ENCODE results near the gene UAP1.

Gene UAP1

GRCh38 chr1:162561616-162562469 lies at the start of gene UAP1:
TSS of gene UAP1 (plus strand) at chr1:162561722. CDS start at chr1:162566069, 4,347 bp downstream.
- peak; percentile 8 for DNase-seq (ENCODE audit: low spot score)

- DNase-seq (ENCODE audit: low spot score) = no peak
These were observed 34.2 kb upstream of the UAP1 start for GRCh38 chr1:162527314-162527713.

DNA sequence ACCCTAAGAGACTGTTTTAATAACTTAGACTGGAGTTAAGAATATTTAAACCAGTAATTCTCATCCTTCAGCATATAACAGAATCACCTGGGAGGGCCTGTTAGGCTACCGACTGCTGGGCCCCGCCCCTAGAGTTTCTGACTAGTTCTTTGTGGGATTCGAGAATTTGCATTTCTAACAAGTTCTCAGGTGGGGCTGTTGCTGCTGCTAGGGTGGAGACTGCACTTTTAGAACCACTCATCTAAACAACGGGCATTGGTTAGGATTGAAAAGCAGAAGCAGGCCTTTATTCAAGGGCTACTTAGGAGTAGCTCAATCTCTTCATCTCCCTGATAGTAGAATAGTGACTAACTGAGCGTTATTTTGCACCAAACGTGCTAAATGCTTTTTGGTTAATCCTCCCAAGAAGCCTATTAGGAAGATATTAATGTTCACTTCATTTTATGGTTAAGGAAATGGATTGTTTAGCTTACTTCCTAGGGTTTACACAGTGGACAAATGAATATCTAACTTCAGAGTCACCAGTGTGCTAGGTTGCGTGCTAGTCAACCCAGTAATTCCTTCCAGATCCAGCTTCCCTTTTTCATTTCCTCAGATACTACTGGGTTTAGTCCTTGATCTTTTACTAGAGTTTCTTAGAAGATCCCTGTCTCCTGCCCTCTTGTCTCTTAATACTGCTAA lies 31.1 kb upstream of the UAP1 start:
- no peak for DNase-seq (ENCODE audit: low spot score)

DNA sequence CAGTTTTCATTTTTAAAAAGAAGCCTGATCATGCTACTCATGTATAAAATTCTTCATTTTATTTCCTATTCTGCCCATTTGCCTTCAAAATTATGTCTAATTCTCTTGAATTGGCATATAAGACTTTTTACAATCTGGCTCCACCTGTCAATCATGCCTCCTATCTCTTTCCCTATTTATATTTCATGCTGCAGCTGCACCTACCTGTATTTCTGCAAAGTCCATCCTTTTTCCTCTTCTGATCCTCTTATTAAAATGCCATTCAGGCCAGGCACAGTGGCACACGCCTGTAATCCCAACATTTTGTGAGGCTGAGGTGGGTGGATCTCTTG lies 30.6 kb upstream of the UAP1 start:
- DNase-seq (ENCODE audit: low spot score) = no peak

DNA sequence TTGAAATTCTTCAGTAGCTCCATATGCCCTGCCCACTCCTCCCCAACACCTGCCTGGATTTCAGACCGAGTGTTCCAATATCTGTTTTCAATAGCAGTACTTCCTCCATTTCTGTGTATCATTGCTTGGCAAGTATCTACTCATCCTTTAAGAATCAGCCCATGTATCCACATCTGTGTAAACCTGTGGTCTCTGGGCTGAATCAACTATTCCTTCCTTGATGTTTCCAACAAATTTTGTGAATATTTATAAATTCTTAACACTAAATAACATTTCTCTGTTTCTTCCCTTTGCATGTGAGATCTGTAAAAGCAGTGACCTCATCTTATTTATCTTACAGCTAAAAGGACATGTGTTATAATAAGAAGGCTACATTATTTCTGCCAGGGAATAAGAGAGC lies 26.0 kb upstream of the UAP1 start:
- DNase-seq (ENCODE audit: low spot score) = peak; percentile 18

GRCh38 chr1:162536511-162536910 lies 25.0 kb upstream of the UAP1 start:
- DNase-seq (ENCODE audit: low spot score) = peak; percentile 7

DNA sequence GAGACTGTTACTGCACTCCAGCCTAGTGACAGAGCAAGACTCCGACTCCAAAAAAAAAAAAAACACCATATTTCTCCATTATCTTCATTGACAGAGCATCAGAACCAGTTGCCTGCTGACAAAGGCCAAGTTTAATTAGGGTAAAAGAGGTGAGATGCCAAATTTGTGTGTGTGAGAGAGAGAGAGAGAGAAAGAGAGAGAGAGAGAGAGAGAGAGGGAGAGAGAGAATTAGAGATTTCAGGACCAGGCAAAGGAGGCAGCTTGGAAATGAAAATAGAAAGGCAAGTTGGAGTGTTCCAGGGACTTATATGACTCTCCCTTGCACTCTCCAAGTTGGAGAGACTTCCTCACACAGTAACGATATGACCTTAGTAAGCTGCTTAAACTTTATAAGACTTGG lies 24.3 kb upstream of the UAP1 start:
- DNase-seq (ENCODE audit: low spot score) = no peak

DNA sequence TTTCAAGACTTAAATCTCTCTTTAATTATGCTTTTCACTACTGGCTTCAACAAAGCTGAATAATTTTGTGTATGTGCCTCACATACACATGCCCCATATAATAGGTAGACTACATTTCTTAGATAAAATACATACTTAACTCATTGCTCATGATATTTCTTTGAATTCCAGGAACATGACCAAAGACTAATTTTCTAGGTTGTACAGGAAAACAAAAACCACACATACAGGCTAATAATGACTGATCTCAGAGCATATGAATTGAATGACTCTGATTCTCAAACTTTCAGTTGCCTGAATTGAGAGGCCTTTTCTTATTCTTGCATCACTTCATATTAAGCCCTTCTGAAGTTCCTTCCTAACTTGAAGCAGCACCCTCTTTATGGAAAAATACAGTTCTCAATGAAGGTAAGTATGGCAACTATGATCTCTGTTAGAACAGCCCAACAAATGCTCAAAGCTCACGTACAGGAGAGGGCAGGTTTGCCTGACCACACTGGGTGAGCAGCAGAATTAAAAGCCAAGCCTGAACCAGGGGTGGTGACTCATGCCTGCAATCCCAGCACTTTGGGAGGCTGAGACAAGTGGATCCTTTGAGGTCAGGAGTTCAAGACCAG lies 22.6 kb upstream of the UAP1 start:
- DNase-seq (ENCODE audit: low spot score) = peak; percentile 33

- peak; percentile 64 for DNase-seq (ENCODE audit: low spot score)
These were observed 19.8 kb upstream of the UAP1 start for GRCh38 chr1:162541619-162542141.

GRCh38 chr1:162543228-162543627 lies 18.3 kb upstream of the UAP1 start:
- DNase-seq (ENCODE audit: low spot score) = no peak

DNA sequence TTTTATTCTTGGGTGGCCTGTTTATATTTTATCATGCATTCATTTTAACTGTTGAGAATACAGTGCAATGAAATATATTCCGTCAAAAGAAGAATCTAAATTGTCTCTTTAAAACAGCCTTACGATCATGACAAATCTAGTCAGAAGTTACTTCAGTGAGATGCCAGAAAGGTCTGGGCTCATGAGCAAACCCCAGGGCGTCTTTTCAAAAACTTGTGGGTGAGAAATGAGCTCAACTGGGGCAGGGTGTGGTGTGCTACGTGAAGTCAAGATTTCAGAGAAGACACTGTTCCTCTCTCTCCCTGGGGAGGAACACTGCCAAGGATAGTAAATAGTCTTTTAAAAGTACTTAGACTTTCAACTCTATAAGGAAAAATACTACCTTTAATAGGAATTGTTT lies 13.4 kb upstream of the UAP1 start:
- DNase-seq (ENCODE audit: low spot score) = peak; percentile 30

DNA sequence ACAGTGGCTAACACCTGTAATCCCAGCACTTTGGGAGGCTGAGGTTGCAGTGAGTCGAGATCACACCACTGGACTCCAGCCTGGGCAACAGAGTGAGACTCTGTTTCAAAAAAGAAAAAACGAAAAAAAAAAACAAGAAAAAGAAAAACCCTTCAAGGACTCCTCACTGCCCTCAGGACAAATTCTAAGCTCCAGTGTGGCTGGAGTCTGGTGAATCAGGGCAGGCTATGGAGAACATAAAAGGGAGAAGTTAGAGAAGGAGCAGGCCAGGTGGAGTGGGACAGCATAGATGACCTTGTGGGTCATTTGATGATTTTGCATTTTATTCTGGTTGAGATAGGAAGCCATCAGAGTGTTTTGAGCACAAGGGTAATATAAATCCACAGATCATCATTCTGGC lies 12.5 kb upstream of the UAP1 start:
- no peak for DNase-seq (ENCODE audit: low spot score)

DNA sequence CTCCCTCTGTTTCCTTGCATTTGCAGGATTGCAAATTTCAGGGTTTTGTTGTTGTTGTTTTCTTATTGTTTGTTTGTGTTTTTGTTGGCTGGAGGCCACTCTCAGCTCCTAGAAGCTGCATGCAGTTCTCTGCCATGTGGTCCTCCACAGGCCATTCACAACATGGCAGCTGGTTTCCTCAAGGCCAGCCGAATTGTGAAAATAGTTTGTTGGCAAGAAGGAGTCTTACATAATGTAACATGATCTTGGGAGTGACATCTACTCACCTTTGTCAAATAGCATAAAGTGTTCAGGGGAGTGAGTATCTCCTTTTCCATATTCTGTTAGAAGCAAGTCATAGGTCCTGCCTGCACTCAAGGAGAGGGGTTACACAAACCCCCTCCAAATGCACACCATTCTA lies 10.6 kb upstream of the UAP1 start:
- no peak for DNase-seq (ENCODE audit: low spot score)

DNA sequence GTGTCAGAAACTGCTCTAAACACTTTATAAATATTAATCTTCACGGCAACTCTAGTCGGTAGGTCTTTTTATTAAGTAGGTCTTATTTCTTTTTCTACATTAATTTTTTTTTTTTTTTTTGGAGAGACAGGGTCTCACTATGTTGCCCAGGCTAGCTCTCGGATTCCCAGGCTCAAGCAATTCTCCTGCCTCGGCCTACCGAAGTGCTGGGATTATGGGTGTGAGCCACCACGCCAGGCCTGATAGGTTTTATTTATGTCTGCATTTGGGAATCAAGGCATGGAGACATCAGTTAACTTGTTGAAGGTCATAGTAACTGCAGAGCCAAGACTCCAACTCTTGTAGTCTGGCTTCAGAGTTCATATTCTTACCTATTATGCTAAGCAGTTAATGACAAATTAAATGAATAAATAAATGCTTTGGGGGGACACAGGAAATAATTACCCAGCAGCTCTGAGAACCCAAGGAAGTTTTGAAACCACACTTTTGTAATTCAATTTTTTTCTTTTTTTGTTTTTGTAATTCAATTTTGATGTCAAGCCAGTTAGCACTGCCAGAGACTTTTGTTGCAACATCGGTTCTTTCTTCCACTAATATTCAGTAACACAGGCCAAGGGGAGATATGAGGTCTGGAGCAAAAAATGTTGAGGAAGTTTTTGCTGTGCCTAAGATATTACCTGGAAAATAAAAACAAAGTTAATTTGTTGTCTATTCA lies 9.4 kb upstream of the UAP1 start:
- DNase-seq (ENCODE audit: low spot score) = no peak

DNA sequence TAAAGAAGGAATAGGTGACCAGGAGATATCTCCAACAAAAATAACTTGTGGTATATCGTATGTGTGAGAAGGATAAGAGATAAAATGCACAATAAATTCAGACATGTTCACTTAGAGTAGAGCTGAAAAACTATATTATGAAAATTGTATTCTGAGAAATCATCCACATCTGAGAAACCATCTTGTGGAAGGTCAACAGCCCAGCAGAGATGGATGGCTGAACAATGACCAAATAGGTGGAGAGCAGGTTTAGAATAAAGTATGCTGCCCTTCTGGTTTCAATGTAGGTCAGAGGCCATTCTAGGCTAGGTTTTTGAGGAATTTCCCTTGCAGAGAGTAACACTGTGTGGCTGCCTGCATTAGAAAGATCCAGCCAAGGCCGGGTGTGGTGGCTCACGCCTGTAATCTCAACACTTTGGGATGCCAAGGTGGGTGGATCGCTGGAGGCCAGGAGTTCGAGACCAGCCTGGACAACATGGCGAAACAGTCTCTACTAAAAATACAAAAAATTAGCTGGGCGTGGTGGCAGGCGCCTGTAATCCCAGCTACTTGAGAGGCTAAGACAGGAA lies 8.8 kb upstream of the UAP1 start:
- no peak for DNase-seq (ENCODE audit: low spot score)

DNA sequence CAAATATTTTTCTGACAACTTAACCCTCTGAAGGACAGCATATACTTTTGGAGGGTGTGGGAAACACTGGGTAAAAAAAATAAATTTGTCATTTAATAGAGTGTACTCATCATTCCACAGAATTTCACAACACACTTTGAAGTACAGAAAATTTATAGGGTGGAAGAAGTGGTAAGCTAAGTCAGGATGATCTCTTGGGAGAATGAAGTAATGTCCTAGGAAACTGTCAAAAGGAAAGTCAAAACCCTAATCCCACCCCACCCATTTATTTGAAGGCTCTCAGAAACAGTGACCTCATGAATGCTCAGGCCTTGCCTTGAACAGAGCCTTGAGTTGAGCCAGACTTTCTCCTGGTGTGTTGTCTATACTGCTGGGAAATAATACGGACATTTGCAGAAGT lies 7.3 kb upstream of the UAP1 start:
- DNase-seq (ENCODE audit: low spot score) = no peak

DNA sequence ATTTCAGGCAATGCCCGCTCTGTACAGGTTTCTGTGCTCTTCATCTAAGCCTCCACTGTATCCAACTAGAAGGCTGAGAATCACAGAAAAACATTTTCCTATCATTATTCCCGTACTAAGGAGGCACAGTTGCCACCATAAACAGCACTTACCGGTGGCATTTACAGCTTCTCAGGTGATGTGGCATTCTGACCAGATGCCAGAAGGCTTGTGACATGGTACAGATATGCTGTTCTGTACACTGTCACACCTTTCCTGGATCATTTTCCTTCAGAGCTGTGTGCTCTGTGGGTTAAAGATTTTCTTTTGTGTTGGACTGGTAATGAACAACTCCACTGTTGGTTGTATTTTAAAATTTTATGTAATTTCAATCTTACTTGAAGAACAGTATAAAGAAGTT lies 4.0 kb upstream of the UAP1 start:
- DNase-seq (ENCODE audit: low spot score) = no peak

- DNase-seq (ENCODE audit: low spot score) = no peak
These were observed 1.1 kb upstream of the UAP1 start for GRCh38 chr1:162560303-162561036.

DNA sequence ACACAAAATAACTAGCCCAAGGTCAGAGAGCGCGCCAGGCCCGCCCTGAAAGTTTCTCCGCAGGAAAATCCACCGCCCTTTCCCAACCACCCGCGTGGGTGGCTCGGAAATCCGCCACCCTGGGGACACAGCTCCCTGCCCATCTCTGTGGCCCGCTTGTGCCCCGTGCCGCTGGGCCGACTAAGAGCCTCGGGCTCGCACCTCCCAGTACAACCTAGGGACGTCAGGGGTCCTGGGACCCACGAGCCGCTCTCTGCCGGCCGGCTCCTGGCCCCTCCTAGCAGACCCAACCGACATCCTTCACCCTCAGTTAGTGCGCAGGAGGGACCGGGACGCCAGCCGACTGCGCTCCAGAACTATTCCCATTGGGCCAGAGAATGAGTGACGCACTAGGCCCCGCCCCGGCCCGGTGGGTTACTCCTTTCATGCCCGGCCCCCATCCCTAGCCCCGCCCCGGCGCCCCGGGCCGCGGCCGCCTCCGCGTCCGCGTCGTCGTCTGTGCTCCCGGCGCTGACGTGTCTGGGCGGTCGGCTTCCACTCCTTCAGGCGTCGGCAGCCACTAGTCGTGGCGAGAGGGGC lies 396 bp upstream of the UAP1 start:
- peak; percentile 97 for DNase-seq (ENCODE audit: low spot score)

DNA sequence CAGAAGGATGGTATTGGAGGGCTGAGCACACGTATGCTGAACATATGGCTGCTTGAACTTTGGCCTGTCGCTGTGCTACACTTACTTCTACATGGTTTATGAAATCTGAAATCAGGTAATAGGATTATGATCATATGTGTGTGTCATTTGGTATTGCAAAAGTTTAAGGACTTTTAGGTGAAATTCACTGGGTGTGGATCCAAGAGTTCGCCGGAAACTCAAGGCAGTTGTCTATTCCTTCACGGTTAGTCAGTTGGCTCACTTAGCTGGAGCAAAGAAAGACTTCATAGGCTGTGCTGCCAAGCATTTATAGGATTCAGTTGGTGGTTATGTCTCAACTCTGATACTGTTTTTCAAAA lies 927 bp downstream of the UAP1 start:
- DNase-seq (ENCODE audit: low spot score) = peak; percentile 34

- DNase-seq (ENCODE audit: low spot score) = no peak
These were observed 3.3 kb downstream of the UAP1 start for GRCh38 chr1:162564762-162565218.

Data from AG08396 (cell line).